ACC112 (cell line): Measurements from ENCODE around the gene NKAIN1.
A peak's percentile ranks its signal among the peaks of the same experiment; 100 is the strongest.
"Not testable (repeated sequence)": the region's sequence is repeated elsewhere in the genome, so short reads cannot be mapped to it uniquely, and the experiment has no call there.

Experiments
- H2AFZ ChIP-seq: fragments of 200-600 bp; sonication (generic); one replicate; pipeline ENCODE4 v1.6.0; 2017; ENCODE audit warnings: antibody characterized with exemption, low read length; ENCODE audit not compliant: unreplicated experiment
- H3K27ac ChIP-seq: fragments of 200-600 bp; sonication (generic); 2 replicates; pipeline ENCODE4 v1.5.1; 2014; ENCODE audit warnings: low read depth, mild to moderate bottlenecking, antibody characterized with exemption, low read length, moderate library complexity
- H3K27me3 ChIP-seq: fragments of 200-600 bp; sonication (generic); 2 replicates; pipeline ENCODE4 v1.6.1; 2014; ENCODE audit warnings: mild to moderate bottlenecking, antibody characterized with exemption, low read length, moderate library complexity, mixed read lengths; ENCODE audit not compliant: insufficient read depth
- H3K36me3 ChIP-seq: fragments of 200-600 bp; sonication (generic); 2 replicates; pipeline ENCODE4 v1.6.1; 2016; ENCODE audit warnings: mild to moderate bottlenecking, antibody characterized with exemption, low read length, moderate library complexity, mixed read lengths; ENCODE audit not compliant: insufficient read depth
- H3K4me1 ChIP-seq: fragments of 200-600 bp; sonication (generic); one replicate; pipeline ENCODE4 v1.6.1; 2016; ENCODE audit warnings: low read length, mixed read lengths; ENCODE audit not compliant: insufficient read depth, unreplicated experiment, control insufficient read depth
- H3K4me3 ChIP-seq: fragments of 200-600 bp; sonication (generic); 2 replicates; pipeline ENCODE4 v1.5.1; 2014; ENCODE audit warnings: mild to moderate bottlenecking, low read depth, low read length
- H3K79me2 ChIP-seq: fragments of 200-600 bp; sonication (generic); one replicate; pipeline ENCODE4 v1.6.0; 2016; ENCODE audit warnings: low read length; ENCODE audit not compliant: control insufficient read depth, unreplicated experiment, insufficient read depth

Gene NKAIN1

DNA sequence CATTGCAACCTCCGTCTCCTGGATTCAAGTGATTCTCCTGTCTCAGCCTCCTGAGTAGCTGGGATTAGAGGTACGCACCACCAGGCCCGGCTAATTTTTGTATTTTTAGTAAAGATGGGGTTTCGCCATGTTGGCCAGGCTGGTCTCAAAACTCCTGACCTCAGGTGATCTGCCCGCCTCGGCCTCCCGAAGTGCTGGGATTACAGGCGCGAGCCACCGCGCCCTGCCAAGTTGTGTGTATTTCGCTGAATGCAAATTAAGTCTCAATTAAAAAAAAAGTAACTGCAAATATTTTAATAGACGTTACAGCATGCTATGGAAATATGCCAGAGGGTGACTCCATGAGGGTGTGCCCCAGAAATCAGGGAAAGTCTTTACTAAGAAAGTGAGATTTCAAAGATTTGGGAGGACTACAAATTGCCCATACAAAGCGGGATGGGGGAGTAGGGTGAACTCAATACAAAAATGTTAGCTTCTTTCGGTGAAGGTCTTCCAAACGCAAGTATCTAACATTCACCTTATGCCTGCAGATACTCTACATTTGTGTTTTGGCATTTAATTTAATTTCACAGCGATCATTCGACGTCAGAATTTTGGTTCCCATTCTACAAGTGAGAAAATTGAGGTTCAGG is 85.6 kb downstream of the NKAIN1 start:
- no peak overlapping the region for H3K27ac ChIP-seq
- peak overlapping the region; percentile 100 for H2AFZ ChIP-seq
- no peaks in the 10 kb centered on the region for H3K36me3 ChIP-seq
- H3K4me1 ChIP-seq = peaks cover 9% of the 10 kb centered on the region
- H3K79me2 ChIP-seq = no peaks in the 10 kb centered on the region
- peak overlapping the region; percentile 64; the same call in 1 of the 2 replicates for H3K4me3 ChIP-seq
- H3K27me3 ChIP-seq = no peaks in the 10 kb centered on the region

DNA sequence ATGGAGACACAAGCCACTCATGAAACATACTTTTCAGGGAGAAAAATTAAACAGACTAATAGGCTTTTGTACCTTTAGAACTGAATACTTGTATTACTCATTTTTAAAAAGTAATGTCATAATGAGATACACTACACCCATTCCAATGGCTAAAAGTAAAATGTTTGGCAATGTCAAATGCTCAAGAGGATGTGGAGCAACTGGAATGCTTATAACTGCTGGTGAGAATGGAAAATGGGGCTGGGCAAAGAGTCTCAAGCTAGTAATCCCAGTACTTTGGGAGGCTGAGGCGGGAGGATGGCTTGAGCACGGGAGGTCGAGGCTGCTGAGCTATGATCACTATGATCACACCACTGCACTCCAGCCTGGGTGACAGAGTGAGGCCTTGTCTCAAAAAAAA is 86.3 kb downstream of the NKAIN1 start:
- H3K36me3 ChIP-seq = no peaks in the 10 kb centered on the region
- no peak overlapping the region for H3K27ac ChIP-seq
- H3K4me3 ChIP-seq = no peak overlapping the region
- peaks cover 9% of the 10 kb centered on the region for H3K4me1 ChIP-seq
- H3K79me2 ChIP-seq = no peaks in the 10 kb centered on the region
- no peak overlapping the region for H2AFZ ChIP-seq
- no peaks in the 10 kb centered on the region for H3K27me3 ChIP-seq

- no peak overlapping the region for H3K4me3 ChIP-seq
Observed at GRCh38 chr1:31152181-31152795, 87.4 kb downstream of the NKAIN1 start.

DNA sequence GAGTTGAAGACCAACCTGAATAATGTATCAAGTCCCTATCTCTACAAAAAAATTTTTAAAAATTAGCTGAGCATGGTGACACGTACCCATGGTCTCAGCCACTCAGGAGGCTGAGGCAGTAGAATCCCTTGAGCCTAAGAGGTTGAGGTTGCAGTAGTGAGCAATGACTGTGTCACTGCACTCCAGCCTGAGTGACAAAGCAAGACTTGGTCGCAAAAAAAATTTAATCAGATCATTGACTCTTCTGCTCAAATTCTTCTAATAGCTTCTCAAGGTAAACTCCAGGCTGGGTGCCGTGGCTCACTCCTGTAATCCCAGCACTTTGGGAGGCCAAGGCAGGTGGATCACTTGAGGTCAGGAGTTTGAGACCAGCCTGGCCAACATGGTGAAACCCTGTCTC is 88.3 kb downstream of the NKAIN1 start:
- Histone ChIP-seq H3K4me1 (peaks cover 9% of the 10 kb centered on the region), H3K27ac (no peak overlapping the region), H3K79me2 (no peaks in the 10 kb centered on the region), H3K36me3 (no peaks in the 10 kb centered on the region), H3K27me3 (no peaks in the 10 kb centered on the region), H2AFZ (no peak overlapping the region), H3K4me3 (no peak overlapping the region)

More at GRCh38 chr1:31152181-31152795, 87.4 kb downstream of the NKAIN1 start:
- Histone ChIP-seq H3K4me1 (peaks cover 9% of the 10 kb centered on the region), H3K27ac (no peak overlapping the region), H3K79me2 (no peaks in the 10 kb centered on the region), H3K36me3 (no peaks in the 10 kb centered on the region), H2AFZ (no peak overlapping the region), H3K27me3 (no peaks in the 10 kb centered on the region)

DNA sequence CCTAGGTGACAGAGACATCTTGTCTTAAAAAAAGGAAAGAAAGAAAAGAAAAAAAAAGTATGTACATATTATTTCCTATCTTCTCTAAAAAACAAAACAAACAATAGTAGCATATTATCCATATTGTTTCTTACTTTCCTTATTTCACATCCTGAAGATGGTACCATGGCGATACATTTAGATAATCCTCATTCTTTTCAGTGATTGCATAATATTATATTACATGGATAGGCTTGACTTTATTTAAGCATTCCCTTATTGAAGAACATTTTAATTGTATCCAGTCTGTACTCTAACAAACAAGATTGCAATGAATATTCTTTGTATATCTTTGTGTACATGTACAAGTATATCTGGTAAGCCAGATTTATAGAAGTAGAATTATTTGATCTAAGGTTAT is 91.3 kb downstream of the NKAIN1 start:
- H3K79me2 ChIP-seq = no peaks in the 10 kb centered on the region
- H3K27me3 ChIP-seq = no peaks in the 10 kb centered on the region
- H2AFZ ChIP-seq = no peak overlapping the region
- no peak overlapping the region for H3K4me3 ChIP-seq
- no peaks in the 10 kb centered on the region for H3K36me3 ChIP-seq
- H3K27ac ChIP-seq = no peak overlapping the region
- H3K4me1 ChIP-seq = peaks cover 4% of the 10 kb centered on the region

- no peaks in the 10 kb centered on the region for H3K4me1 ChIP-seq
- no peak overlapping the region for H2AFZ ChIP-seq
- H3K4me3 ChIP-seq = no peak overlapping the region
- no peaks in the 10 kb centered on the region for H3K27me3 ChIP-seq
- H3K79me2 ChIP-seq = no peaks in the 10 kb centered on the region
- no peaks in the 10 kb centered on the region for H3K36me3 ChIP-seq
- no peak overlapping the region for H3K27ac ChIP-seq
Observed at GRCh38 chr1:31145648-31146047, 94.0 kb downstream of the NKAIN1 start.

DNA sequence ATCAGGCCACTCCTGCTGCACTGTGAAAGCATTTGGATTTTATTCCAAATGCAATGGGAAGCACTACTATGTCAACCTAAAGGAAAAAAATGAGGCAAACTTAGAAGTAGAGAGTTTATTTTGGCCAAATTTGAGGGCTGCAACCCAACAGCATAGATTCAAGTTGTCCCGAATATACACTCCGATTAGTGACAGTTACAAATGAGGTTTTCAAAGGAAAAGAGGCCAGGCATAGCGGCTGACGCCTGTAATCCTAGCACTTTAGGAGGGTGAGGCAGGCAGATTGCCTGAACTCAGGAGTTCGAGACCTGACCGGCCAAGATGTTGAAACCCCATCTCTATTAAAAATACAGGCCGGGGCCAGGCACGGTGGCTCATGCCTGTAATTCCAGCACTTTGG is 95.2 kb downstream of the NKAIN1 start:
- Histone ChIP-seq H3K79me2 (no peaks in the 10 kb centered on the region), H3K36me3 (no peaks in the 10 kb centered on the region), H3K27me3 (no peaks in the 10 kb centered on the region), H3K4me3 (no peak overlapping the region), H3K4me1 (no peaks in the 10 kb centered on the region), H2AFZ (no peak overlapping the region), H3K27ac (no peak overlapping the region)

- H3K27me3 ChIP-seq = no peaks in the 10 kb centered on the region
- H3K4me1 ChIP-seq = no peaks in the 10 kb centered on the region
- no peak overlapping the region for H3K27ac ChIP-seq
- no peaks in the 10 kb centered on the region for H3K36me3 ChIP-seq
- no peak overlapping the region for H3K4me3 ChIP-seq
- H2AFZ ChIP-seq = no peak overlapping the region
- H3K79me2 ChIP-seq = no peaks in the 10 kb centered on the region
Observed at GRCh38 chr1:31143455-31143854, 96.2 kb downstream of the NKAIN1 start.

DNA sequence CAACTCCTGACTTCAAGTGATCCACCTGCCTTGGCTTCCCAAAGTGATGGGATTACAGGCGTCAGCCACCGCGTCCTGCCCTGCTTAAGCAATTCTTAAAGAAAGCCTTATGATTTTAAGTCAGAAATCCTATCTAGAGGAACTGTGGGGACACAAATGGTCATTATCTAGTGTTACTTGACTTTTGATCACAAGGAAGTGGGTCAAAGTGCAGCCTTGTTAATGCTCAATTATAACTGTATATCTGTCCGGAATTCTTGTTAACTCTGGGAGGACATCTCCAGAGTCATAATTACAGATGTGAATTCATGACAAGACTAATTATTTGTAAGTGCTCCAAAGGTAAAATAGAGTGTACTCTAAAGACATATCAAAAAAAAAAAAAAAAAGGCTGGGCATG is 97.3 kb downstream of the NKAIN1 start:
- no peaks in the 10 kb centered on the region for H3K36me3 ChIP-seq
- no peaks in the 10 kb centered on the region for H3K27me3 ChIP-seq
- H3K27ac ChIP-seq = no peak overlapping the region
- no peak overlapping the region for H2AFZ ChIP-seq
- no peak overlapping the region for H3K4me3 ChIP-seq
- H3K79me2 ChIP-seq = no peaks in the 10 kb centered on the region
- no peaks in the 10 kb centered on the region for H3K4me1 ChIP-seq

DNA sequence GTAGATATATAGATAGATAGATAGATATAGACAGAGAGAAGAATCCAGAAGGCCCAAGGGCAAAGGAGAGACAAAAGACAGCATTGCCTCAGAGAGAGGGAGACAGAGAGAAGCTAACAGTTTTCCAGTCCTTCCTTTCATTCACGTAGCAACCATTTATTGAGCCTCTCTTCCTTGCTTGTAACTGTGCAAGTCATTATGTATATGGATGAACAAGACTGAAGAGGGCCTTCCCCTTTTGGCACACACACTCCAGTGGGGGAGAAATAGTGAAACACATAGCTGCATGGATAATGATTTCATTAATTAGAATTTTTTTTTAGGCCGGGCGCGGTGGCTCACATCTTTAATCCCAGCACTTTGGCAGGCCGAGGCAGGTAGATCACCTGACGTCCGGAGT is 99.4 kb downstream of the NKAIN1 start:
- H3K79me2 ChIP-seq = no peaks in the 10 kb centered on the region
- H3K36me3 ChIP-seq = no peaks in the 10 kb centered on the region
- H3K27ac ChIP-seq = no peak overlapping the region
- no peaks in the 10 kb centered on the region for H3K4me1 ChIP-seq
- H3K4me3 ChIP-seq = no peak overlapping the region
- no peaks in the 10 kb centered on the region for H3K27me3 ChIP-seq
- H2AFZ ChIP-seq = no peak overlapping the region

DNA sequence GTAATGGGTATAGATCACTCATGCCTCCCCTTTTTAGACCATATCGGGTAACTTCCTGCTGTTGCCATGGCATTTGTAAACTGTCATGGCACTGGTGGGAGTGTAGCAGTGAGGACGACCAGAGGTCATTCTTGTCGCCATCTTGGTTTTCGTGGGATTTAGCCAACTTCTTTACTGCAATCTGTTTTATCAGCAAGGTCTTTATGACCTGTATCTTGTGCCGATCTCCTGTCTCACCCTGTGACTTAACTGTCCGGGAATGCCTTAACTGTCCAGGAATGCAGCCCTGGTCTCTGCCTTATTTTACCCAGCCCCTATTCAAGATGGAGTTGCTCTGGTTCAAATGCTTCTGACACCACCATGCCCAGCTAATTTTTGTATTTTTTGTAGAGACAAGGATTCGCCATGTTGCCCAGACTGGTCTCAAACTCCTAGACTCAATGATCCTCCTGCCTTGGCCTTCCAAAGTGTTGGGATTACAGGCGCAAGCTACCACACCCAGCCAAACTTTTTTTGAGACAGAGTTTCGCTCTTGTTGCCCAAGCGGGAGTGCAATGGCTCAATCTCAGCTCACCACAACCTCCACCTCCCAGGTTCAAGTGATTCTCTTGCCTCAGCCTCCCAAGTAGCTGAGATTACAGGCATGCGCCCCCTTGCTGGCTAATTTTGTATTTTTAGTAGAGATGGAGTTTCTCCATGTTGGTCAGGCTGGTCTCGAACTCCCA is 100.7 kb downstream of the NKAIN1 start:
- not testable (repeated sequence) for H3K4me3 ChIP-seq, H3K27me3 ChIP-seq, H3K36me3 ChIP-seq, H2AFZ ChIP-seq, H3K4me1 ChIP-seq, H3K79me2 ChIP-seq, H3K27ac ChIP-seq
